HG03159 (cell line): ENCODE results near the gene SPON1.
A peak's percentile ranks its signal among the peaks of the same experiment; 100 is the strongest.
"Not testable (repeated sequence)": the region's sequence is repeated elsewhere in the genome, so short reads cannot be mapped to it uniquely, and the experiment has no call there.

Experiments
- ATAC-seq: cut with Tn5 transposase; IDR thresholded peaks from one replicate; pipeline ENCODE4 v1.9.1; 2021; ENCODE audit warnings: mild to moderate bottlenecking, moderate library complexity; ENCODE audit not compliant: unreplicated experiment

The SPON1 gene

GRCh38 chr11:14261066-14261465 is 298.5 kb downstream of the SPON1 start:
- no peak for ATAC-seq

DNA sequence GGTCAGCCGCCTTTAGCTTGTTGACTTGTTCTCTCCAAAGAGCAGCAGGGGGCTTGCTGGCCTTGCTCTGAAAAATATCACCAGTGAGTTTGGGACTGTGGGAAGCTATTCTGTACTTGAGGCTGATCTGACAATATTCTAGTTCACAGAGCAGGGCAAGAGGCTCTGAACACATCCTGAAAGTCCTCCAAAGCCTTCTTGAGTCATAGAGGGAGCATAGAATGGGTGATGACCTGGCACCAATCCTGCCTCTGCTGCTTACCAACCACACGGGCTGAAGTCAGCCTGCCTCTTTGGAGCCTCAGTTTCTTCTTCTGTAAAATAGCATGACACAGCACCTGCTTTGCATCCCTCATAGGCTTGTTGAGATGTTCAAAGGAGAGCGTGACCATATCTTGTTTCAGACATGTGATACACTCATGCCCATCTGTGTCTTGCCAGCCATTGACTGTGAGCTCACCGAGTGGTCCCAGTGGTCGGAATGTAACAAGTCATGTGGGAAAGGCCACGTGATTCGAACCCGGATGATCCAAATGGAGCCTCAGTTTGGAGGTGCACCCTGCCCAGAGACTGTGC is 299.8 kb downstream of the SPON1 start:
- no peak for ATAC-seq

DNA sequence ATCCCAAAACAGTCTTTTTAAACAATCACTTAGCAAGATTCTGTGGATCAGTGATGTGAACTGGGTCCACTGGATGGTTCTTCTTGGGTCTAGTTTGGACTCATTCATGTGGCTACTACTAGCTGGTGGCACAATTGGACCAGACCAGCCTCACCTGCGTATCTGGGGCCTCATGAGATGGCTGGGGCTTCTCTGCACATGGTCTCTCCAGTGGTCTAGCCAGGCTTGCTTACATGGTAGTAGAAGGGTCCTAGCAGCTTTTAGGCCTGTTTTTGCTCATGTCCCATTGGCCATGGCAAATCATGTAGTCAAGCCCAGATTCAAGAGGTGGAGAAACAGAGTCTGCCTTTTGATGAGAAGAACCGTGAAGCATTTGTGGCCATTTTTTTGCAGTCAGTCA is 302.4 kb downstream of the SPON1 start:
- ATAC-seq = no peak

DNA sequence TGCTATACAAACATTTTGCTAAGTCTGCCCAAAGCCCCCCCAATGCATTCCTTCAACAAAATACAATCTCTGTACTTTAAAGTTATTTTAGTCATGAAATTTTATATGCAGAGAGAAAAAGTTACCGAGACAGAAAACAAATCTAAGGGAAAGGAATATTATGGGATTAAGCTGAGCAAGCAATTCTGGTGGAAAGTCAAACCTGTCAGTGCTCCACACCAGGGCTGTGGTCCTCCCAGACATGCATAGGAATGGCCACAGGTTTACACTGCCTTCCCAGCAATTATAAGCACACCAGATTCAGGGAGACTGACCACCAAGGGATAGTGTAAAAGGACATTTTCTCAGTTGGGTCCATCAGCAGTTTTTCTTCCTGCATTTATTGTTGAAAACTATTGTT is 304.1 kb downstream of the SPON1 start:
- no peak for ATAC-seq

DNA sequence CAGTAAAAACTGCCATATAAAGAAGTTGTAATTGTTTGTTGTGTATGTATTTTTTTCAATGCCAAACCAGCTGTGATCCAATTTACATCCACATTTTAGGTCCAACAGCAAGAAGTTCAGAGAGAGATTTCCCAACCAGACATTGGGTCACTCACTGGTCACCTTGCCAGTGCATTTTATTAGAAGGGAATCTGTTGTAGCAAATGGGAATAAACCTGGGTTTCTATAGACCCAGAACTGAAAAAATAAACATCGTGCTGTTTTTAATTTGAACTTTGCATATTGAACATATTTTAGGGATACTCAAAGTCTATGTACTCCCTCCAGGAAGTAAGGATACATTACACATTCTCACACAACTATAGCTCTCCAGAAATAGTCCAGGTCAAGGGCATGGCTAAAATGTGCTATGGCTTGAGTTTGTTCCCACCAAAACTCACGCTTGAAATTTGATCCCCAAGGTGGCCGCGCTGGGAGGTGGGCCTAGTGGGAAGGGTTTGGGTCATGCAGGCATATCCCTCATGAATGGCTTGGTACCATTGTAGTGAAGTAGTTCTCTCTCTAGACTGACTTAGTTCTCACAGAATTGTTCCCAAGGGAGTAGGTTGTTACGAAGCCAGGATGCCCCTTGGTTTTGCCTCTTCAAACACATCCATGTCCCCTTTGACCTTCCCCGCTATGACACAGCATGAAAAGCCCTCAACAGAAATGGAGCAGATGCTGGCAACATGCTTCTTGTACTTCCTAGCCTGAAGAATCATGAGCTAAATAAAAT is 305.5 kb downstream of the SPON1 start:
- ATAC-seq = no peak

DNA sequence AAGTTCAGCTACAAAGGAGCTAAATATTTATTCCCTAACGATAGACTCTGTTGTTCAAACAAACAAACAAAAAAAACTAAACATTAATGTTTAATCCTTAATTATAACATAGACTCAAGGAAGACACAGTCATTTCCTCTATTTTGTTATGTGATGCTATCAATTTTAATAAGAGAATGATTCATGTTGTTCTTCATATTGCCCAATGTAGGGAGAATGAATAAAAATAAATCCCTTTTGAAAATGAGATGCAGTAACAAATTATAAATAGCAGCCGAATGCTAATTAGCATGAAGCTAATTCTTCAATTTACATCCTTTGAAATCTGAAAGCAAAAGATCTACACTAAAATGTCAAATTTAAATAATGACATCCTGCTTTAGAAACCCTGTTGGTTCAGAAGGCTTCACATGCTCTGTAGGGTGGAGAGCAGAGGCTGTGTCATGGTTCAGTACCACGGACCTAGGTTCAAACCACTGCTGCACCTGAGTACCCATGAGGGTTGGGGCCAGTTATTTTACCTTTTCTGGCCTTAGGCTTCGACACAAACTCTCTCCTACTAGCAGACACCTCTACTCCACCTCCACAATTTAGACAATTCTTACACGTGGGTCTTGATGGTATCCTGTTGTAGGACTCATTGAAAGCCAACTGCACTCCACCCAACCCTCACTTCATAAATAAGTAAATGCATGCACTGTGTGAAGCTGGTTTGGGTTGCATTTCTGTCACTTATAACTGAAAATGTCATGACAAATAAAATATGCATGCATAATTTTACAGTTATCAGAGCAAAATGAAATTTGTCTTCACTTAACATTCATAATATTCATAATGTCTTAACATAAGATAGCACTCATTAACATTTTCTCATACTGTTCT is 307.4 kb downstream of the SPON1 start:
- peak; percentile 49 for ATAC-seq

DNA sequence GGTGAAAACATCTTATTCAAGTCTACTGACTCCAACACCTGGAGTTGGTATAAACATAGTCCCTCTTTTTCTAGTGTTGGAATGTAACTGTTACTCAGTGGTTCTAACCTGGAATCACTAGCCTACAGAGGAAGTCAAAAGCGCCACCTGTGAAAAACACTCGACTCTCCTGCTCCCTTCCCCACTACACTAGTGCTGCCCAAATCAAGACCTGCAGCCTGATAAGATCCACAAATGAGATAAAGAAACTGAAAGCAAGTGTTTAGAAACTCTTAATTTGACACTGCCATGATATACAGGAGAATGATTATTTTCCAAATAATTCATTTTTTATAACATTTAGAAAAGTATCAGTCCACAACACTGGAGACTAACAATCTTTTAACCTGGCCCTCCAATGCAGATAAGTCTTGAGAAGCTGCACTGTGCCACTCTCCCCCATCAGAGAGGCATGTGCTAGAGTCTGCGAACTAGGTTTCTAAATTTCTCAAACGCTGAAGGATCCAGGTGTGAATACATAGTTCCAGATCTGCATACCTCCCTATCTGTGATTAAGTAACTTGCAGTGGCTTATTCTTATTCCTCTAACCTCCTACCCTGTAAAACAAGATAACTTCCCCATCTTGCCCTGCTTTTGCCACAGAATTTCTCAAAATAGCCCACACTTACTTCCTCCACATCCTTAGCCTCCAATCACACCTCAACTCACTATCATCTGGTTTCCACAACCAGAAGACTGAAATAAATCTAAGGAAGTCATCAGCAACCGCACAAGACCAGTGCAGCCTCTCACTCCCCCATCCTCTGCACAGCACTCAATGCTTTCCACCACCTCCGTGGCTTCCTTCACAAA is 308.4 kb downstream of the SPON1 start:
- ATAC-seq = peak; percentile 64

DNA sequence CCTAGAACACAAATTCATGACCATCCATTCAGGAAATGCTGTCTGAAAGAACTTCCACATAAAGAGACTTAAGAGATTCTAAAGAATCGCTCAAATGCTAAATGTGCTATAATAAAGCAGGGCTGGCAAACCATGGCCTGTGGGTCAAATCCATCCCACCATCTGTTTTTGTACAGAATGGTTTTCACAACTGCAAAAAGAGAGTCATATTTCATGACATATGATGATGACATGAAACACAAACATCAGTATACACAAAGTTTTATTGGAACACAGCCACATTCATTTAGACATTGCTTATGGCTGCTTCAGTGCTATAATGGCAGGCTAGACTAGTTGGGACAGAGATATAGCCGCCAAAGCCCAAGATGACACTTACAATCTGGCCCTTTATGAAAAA is 311.4 kb downstream of the SPON1 start:
- no peak for ATAC-seq

GRCh38 chr11:14275076-14275475 is 312.6 kb downstream of the SPON1 start:
- ATAC-seq = no peak

DNA sequence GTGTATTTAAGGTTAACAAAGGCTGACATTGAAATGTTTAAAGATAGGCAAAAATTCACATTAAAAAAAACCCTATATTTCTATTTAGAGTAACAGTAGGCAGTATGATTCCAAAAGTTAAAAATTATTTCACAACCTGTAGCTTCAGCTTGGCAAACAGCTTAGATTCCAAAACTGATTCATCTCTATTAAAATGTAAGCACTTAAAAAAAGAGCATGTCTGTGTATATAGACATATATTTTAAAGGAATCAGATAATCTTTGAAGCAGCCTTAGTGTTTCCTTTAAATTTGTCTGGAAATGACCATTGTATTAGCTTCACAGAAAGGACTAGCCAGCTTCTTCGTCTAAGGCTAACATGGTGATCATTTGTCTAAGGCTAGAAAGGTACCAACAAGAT is 316.3 kb downstream of the SPON1 start:
- ATAC-seq = not testable (repeated sequence)

DNA sequence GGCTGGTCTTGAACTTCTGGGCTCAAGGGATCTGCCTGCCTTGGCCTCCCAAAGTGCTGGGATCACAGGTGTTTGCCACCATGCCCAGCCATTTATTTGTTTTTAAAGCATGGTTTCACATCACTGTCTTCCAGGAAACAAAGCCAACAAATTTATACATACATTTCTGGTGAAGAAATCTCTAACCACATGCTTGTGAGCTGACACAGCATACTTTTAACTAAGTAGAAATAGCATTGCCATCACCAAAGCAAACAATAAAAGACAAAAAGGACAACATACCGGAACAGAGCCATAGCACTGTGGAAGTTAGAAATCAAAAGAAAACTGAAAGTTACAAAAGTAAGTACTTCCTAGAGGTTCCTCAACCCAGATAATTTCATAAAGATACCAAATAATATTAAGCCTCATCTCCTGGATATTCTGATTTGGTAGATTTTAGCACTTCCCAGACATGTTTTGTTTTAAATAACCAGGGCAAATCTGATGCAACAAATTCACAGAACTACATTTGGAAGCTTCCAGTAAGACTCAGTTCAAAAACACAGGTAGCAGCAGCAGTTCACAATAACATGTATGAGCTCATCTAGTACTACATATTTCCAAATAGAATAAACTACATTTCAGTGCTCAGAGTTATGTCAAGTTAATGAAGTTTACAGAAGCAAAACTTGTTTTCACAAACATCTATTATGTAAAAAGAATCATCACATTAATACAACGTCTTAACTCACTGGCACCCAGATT is 325.8 kb downstream of the SPON1 start:
- ATAC-seq = no peak

DNA sequence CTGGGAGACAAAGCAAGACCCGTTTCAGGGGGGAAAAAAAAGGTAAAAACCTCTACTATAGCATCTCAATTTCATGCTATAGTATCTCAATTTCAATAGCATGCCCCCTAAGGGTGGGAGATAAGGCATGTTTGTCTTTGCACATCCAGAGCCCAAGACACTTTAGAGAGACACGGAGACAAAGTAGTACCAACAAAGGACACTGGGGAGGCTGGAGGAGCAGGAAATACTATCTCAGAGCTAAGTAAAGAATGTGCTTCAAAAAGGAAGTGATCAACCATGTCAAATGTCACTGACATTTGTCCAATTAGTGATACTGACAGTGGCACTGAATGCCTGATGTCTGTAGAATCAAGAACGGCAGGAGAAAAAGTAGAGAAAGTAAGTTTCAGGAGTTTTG is 327.9 kb downstream of the SPON1 start:
- ATAC-seq = no peak

- no peak for ATAC-seq
These were observed 337.4 kb downstream of the SPON1 start for GRCh38 chr11:14299921-14300320.

DNA sequence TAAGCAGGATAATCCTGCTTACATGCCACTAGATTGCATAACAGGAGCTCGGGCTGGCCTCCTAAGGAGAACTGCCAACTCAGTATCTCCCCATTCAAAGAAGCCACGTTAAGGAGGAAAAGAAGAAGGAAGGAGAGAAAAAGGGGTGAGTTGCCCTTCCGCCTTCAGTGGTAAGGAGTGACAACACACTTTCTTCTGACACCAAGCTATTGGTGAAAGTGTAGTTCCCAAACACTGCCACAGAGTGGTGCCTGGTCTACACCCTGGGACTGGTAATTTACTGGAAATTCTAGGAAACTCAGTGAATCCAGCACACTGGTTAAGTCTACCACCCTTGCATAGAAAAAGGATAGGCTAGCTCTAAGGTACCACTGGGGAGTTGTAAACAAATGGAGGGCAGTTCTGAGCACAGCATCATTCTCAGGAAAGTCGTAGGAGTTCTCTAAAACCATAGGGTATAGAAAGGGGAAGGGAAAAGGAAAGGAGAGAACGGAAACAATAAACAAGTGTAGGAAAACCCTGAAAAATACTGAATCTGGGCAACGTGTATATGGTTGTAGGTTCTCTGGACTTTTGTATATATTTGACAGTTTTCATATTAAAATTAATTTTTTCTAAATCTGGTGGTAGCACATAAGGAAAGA is 338.3 kb downstream of the SPON1 start:
- ATAC-seq = peak; percentile 76

- no peak for ATAC-seq
These were observed 342.1 kb downstream of the SPON1 start for GRCh38 chr11:14304601-14305000.

GRCh38 chr11:14305649-14306048 is 343.1 kb downstream of the SPON1 start:
- ATAC-seq = no peak

GRCh38 chr11:14306481-14306880 is 344.0 kb downstream of the SPON1 start:
- no peak for ATAC-seq

DNA sequence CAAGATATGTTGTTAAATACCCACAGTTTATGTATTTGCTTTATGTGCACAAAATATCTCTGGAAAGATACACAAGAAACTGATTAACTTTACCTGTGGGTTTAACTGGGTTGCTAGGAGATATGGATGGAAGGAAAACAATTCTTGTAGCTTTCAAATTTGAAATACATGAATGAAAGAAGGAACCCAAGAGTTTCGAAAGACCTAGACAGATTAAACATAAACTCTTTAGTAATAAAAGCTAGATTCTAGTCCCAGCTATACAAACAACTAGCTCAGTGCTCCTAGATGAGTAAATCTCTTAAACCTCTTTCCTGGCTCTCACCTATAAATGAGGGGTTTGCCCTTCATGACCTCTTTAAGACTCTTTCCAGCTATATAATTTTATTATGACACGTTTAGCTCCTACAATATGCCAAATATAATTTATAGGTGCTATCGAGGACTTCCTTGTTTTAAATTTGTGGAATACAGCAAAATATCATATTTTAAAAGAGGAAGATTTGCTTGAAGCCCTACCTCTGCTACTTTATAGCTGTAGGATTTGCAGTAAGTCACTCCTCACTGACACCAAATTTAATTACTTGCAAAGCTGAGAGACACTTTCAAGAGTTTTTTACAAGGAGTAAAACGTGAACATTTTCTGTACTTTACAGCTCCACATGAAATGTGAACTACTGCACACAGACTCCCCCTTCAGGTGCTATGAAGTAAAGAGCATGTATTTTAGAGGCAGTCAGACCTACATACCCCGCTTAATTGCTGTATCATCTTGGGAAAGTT is 345.8 kb downstream of the SPON1 start:
- ATAC-seq = peak; percentile 52

GRCh38 chr11:14308897-14309387 is 346.4 kb downstream of the SPON1 start:
- peak; percentile 41 for ATAC-seq
